ENCODE data around the gene ST6GALNAC6.

The ST6GALNAC6 gene

DNA sequence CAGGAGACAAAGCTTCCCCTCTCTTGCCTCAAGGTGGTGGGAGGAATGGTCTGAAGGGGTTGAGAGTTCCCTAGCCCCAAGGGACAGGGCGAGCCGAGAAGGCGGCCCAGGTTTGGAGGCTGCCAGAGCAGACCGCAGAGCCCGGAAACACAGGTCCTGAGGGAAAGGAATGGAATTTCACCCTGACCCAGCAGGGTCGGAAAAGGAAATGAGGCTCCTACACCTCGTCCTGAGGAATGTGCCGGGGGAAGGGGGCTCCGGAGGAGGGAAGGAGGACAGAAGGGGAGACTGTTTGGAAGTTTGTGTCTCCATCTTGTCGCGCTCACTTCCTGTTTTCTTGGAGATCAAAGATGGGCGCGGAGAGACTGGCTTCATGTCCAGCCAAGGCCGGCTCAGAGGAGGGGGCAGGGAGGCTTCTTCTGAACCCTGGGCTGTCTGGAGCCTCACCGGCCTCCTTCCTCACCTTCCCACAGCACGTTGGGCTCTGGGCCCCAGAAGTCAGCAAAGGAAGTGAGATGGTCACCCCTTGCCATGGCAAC is 54.5 kb downstream of the ST6GALNAC6 start:
- TF ChIP-seq GATA2 (IDR thresholded peaks at IDR 0.05; ENCODE audit: low read depth, low read length) (no peak), GATA3 (IDR thresholded peaks at IDR 0.05; ENCODE audit: low read depth, low read length) (no peak)

DNA sequence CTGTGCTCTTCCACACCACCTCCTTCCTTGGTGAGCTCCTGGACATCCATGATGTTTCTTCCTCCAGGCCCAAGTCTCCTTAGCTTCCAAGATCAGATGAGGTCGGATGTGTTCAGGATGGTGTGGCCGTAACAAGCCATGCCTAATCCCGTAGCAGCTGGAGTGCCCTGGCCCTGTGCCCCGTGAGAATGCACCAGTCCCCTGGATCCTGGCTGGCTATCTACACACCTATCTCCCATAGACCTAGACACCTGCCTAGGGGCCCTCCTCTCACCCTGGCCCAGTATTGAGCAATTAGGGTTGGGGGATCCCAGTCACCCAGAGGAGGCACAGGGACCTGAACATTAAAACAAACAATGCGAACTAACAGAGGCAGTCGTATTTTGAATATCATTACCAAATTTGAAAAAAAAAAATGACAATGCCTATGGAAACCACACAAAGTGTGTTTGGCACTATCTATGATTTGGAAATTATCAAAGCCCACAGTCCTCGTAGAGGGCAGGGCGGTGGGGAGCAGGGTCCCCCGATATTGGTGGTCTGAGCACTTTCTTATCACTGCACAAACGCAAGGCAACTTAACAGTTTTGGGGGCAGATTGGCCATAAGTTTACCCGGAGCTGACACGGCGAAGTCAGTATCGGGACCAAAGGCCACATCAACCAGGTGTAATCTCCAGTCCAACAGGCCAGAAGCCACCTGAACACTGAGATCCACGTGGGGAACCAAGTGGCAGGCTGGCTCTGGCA is 58.1 kb downstream of the ST6GALNAC6 start:
- TF ChIP-seq GATA2 (IDR thresholded peaks at IDR 0.05; ENCODE audit: low read depth, low read length) (no peak), GATA3 (IDR thresholded peaks at IDR 0.05; ENCODE audit: low read depth, low read length) (no peak)

DNA sequence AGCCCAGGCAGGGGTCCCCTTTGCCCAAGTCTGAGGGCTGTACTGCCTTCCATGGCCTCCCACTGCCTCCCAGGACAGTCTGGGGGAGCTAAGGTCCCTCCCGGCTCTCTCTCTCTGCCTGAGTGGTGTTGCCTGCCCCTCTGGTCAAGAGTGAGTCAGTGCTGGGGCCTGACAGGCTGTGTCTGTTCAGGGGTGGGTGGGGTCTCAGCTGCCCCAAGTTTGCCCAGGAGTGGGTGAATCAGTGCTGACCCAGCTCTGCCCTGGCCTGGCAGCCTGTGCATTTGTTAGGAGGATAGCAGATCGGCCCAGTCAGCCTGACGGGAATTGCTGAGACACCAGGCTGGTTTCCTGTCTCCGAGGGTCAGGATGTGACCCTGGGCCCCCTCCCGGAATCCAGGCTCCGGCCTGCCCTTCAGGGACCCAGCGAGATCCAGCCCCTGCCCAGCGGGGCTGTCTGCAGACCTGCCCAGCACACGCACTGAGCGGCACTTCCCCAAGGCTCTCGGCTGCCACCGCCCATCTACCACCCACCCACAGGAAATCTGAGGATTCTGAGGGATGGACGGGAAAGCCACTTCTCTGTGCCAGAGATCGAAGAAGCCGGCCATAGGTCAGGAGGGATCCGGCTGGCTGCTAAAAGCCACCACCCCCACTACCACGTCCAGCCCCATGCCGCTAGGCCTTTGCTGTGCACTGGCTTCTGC is 60.9 kb downstream of the ST6GALNAC6 start:
- no peak for TF ChIP-seq GATA3 (IDR thresholded peaks at IDR 0.05; ENCODE audit: low read depth, low read length)
- TF ChIP-seq GATA2 (IDR thresholded peaks at IDR 0.05; ENCODE audit: low read depth, low read length) = no peak

- no peak for TF ChIP-seq GATA2 (IDR thresholded peaks at IDR 0.05; ENCODE audit: low read depth, low read length)
- no peak for TF ChIP-seq GATA3 (IDR thresholded peaks at IDR 0.05; ENCODE audit: low read depth, low read length)
Observed at GRCh38 chr9:127837346-127837745, 62.1 kb downstream of the ST6GALNAC6 start.

DNA sequence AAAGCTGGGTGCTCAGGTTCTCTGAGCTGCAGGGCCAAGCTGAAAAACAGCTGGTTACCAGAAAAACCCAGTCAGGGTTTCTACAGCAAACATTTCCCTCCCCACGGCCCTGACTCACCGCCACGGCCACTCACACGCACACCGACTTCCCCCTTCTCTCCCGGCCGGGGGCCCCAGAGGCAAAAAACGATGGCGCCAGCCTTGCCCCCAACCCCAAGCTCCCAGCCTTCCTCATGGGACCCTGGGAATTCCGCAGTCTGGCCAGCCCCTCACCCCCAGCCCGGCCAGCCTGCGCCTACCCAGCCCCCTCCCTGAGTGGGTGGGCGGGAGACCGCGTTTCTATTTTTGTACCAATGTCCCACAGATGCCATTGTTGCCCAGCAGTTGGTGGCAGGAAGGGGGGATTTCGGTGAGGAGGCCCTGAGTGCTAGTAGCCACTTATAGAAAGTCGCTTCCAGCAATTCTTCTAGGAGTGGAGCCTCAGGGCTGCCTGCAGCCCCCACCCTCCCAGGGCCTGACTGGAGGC is 63.3 kb downstream of the ST6GALNAC6 start:
- TF ChIP-seq GATA2 (IDR thresholded peaks at IDR 0.05; ENCODE audit: low read depth, low read length) (no peak), GATA3 (IDR thresholded peaks at IDR 0.05; ENCODE audit: low read depth, low read length) (no peak)
